Measurements from ENCODE around the gene MYOT. TPM values are rescaled to one million over a fixed set of nuclear protein-coding genes. Genes with fewer than 3 reads are reported as not detected.

Gene MYOT
- total RNA-seq, 2 experiments from 2014 or later: not detected

GRCh38 chr5:137916923-137917322, 49.3 kb downstream of the MYOT start:
- H3K9me3 Mint-ChIP-seq (ENCODE audit: insufficient read depth): peaks cover 12% of the 10 kb centered on the region
- no peak overlapping the region for H3K4me3 Mint-ChIP-seq
- DNase-seq (no peak), ATAC-seq (no peak)
- ChIA-PET POLR2A (no interaction called here), CTCF (no interaction called here)
- no peak overlapping the region for H3K27ac Mint-ChIP-seq
- peaks cover under 1% of the 10 kb centered on the region for H3K27me3 Mint-ChIP-seq (ENCODE audit: low read depth)
- H3K4me1 Mint-ChIP-seq (ENCODE audit: low read depth): no peaks in the 10 kb centered on the region
- H3K36me3 Mint-ChIP-seq (ENCODE audit: low read depth): peaks cover 5% of the 10 kb centered on the region

- CTCF ChIA-PET: no interaction called here
These were observed 54.3 kb downstream of the MYOT start for GRCh38 chr5:137921931-137922330.

GRCh38 chr5:137923856-137924255, 56.2 kb downstream of the MYOT start:
- ATAC-seq: no peak
- H3K27ac Mint-ChIP-seq: no peak overlapping the region
- POLR2A ChIA-PET: no interaction called here
- CTCF ChIA-PET: interaction anchor here (1.4 kb wide), 1 partner anchor 145 kb away, joined by 5 read pairs; no protein-coding TSS in a partner anchor
- H3K27me3 Mint-ChIP-seq (ENCODE audit: low read depth): no peaks in the 10 kb centered on the region
- H3K9me3 Mint-ChIP-seq (ENCODE audit: insufficient read depth): no peaks in the 10 kb centered on the region
- no peak for DNase-seq
- H3K4me3 Mint-ChIP-seq: no peak overlapping the region
- H3K36me3 Mint-ChIP-seq (ENCODE audit: low read depth): peaks cover 5% of the 10 kb centered on the region
- no peaks in the 10 kb centered on the region for H3K4me1 Mint-ChIP-seq (ENCODE audit: low read depth)

More at GRCh38 chr5:137921931-137922330, 54.3 kb downstream of the MYOT start:
- Mint-ChIP-seq H3K4me3 (no peak overlapping the region), H3K9me3 (ENCODE audit: insufficient read depth) (peaks cover 5% of the 10 kb centered on the region), H3K4me1 (ENCODE audit: low read depth) (no peaks in the 10 kb centered on the region), H3K27ac (no peak overlapping the region), H3K36me3 (ENCODE audit: low read depth) (peaks cover 2% of the 10 kb centered on the region), H3K27me3 (ENCODE audit: low read depth) (no peaks in the 10 kb centered on the region)
- POLR2A ChIA-PET: no interaction called here
- DNase-seq (no peak), ATAC-seq (no peak)

DNA sequence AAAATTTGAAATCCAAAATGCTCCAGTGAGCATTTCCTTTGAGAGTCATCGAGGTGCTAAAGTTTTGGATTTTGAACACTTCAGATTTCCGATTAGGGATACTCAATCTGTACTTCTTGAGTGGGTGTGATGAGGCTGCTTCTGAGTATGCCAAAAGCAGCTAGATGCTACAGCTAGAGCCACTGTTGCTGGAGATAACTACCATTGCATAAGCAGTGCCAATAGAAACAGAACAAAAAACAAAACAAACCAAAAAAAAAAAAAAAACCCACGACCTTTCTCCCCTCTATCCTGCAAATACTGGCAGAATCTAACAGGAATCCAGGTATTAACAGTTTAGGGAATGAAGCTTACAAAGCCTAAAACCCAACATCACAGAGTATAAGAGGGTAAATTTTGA, 65.1 kb downstream of the MYOT start:
- ATAC-seq (no peak), DNase-seq (no peak)
- H3K27me3 Mint-ChIP-seq (ENCODE audit: low read depth): no peaks in the 10 kb centered on the region
- ChIA-PET CTCF (no interaction called here), POLR2A (no interaction called here)
- H3K27ac Mint-ChIP-seq: no peak overlapping the region
- no peak overlapping the region for H3K4me3 Mint-ChIP-seq
- H3K9me3 Mint-ChIP-seq (ENCODE audit: insufficient read depth): no peaks in the 10 kb centered on the region
- no peaks in the 10 kb centered on the region for H3K4me1 Mint-ChIP-seq (ENCODE audit: low read depth)
- H3K36me3 Mint-ChIP-seq (ENCODE audit: low read depth): peaks cover 17% of the 10 kb centered on the region

DNA sequence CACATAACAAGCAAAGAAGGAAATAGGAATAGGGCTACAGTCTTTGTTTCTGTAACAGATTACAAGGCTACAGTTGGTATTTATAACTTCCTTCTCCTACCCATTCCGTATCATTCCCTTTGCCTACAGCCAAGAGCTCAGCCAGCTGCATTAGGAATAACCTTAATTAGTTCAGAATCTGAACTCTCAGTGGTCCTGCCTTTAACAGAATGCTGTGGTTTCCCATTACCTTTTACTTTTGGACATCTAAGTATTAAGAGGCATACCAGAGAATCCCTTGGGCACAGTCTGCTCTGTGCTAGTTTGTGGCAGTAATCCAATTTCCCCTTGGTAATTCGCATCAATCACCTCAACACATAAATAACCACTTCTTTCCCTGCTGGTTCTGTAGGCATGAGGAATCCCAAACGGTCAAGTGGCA, 65.8 kb downstream of the MYOT start:
- Mint-ChIP-seq H3K9me3 (ENCODE audit: insufficient read depth) (no peaks in the 10 kb centered on the region), H3K27ac (no peak overlapping the region), H3K36me3 (ENCODE audit: low read depth) (peaks cover 16% of the 10 kb centered on the region), H3K4me3 (no peak overlapping the region), H3K27me3 (ENCODE audit: low read depth) (no peaks in the 10 kb centered on the region), H3K4me1 (ENCODE audit: low read depth) (no peaks in the 10 kb centered on the region)
- no peak for DNase-seq
- ChIA-PET POLR2A (no interaction called here), CTCF (no interaction called here)
- ATAC-seq: no peak

- DNase-seq: no peak
- Mint-ChIP-seq H3K4me3 (no peak overlapping the region), H3K27me3 (ENCODE audit: low read depth) (no peaks in the 10 kb centered on the region), H3K36me3 (ENCODE audit: low read depth) (peaks cover 28% of the 10 kb centered on the region), H3K9me3 (ENCODE audit: insufficient read depth) (no peaks in the 10 kb centered on the region), H3K4me1 (ENCODE audit: low read depth) (no peaks in the 10 kb centered on the region), H3K27ac (no peak overlapping the region)
- no peak for ATAC-seq
- POLR2A ChIA-PET: interaction anchor here (1.0 kb wide), 2 partner anchors 62 to 182 kb away, joined by 3 to 4 read pairs; no protein-coding TSS in a partner anchor
- CTCF ChIA-PET: interaction anchor here (1.2 to 1.4 kb wide), 4 partner anchors 46 to 198 kb away, joined by 3 to 4 read pairs (median 3); partner anchors contain the start of gene PKD2L2
These were observed 67.5 kb downstream of the MYOT start for GRCh38 chr5:137935190-137935589.

- H3K4me1 Mint-ChIP-seq (ENCODE audit: low read depth): no peaks in the 10 kb centered on the region
These were observed 68.0 kb downstream of the MYOT start for GRCh38 chr5:137935694-137936093.

More at GRCh38 chr5:137935694-137936093, 68.0 kb downstream of the MYOT start:
- Mint-ChIP-seq H3K27ac (no peak overlapping the region), H3K36me3 (ENCODE audit: low read depth) (peaks cover 33% of the 10 kb centered on the region), H3K9me3 (ENCODE audit: insufficient read depth) (no peaks in the 10 kb centered on the region), H3K27me3 (ENCODE audit: low read depth) (no peaks in the 10 kb centered on the region), H3K4me3 (no peak overlapping the region)
- DNase-seq: no peak
- ChIA-PET POLR2A (interaction anchor here (1.0 kb wide), 2 partner anchors 61 to 183 kb away, joined by 3 to 4 read pairs; no protein-coding TSS in a partner anchor), CTCF (interaction anchor here (1.2 to 1.4 kb wide), 4 partner anchors 47 to 197 kb away, joined by 3 to 4 read pairs (median 3); partner anchors contain the start of gene PKD2L2)
- ATAC-seq: no peak

Other genes with a start within 250 kb of the MYOT start
- 10 to 100 TPM; 13.7 to 15.2 TPM for gene KLHL3, start 131.8 kb upstream of the MYOT start, total RNA-seq
- gene HNRNPA0, start 113.5 kb upstream of the MYOT start, total RNA-seq: 10 to 100 TPM; 31.3 to 34.0 TPM
- not detected for gene PKD2L2, start 21.6 kb downstream of the MYOT start, total RNA-seq
- gene FAM13B, start 165.2 kb downstream of the MYOT start, total RNA-seq: 10 to 100 TPM; 37.7 to 39.7 TPM
- gene WNT8A, start 216.2 kb downstream of the MYOT start, total RNA-seq: not detected